HG03103 (cell line): ENCODE measurements around the gene RYR1.

ENCODE experiments used
- ATAC-seq: cut with Tn5 transposase; IDR thresholded peaks from one replicate; pipeline ENCODE4 v1.9.1; 2021; ENCODE audit warnings: low read depth; ENCODE audit not compliant: unreplicated experiment

The RYR1 gene

DNA sequence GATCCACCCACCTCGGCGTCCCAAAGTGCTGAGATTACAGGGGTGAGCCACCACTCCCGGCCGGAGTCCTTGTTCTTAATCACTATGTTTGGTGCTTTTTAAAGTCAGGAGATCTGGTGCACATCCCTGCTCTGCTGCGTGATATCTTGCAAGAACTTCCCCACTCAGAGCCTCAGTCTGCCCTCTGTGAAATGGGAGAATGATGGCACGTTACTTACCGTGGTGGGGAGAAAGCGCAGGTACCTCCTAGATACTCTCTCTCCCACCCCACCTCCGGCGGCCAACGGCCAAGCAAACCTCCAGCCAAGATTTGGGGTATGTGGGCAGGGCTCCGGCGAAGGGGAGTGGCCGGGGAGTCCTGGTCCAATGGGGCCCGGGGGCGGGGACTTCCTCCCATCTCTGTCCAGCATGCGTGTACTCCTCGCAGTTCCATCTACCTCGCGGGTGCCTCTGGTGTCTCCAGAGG lies at the start of gene RYR1:
Gene RYR1, plus strand, starts transcription at position 424 of the 466 bp plus-strand sequence. CDS start 139 bp downstream, outside the sequence.
- no peak for ATAC-seq

DNA sequence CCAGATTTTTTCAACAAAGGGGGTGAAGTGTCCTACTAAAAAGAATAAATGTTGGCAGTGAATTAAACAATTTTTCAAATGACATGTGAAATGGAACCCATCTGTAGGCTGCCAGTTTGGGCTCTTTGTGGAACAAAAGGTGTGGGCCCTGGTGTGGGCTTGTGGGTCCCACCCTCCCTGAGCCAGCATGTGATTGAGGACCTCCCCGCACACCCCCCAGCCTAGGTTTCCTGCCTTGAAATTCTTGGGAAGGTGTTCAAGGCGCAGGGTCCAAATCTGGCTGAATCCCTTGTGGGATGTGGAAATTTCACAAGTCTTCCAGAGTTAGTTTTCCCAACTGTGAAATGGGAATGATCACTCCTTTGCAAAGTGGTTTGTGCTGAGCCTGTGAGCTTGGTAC lies 49.7 kb upstream of the RYR1 start:
- ATAC-seq = no peak

DNA sequence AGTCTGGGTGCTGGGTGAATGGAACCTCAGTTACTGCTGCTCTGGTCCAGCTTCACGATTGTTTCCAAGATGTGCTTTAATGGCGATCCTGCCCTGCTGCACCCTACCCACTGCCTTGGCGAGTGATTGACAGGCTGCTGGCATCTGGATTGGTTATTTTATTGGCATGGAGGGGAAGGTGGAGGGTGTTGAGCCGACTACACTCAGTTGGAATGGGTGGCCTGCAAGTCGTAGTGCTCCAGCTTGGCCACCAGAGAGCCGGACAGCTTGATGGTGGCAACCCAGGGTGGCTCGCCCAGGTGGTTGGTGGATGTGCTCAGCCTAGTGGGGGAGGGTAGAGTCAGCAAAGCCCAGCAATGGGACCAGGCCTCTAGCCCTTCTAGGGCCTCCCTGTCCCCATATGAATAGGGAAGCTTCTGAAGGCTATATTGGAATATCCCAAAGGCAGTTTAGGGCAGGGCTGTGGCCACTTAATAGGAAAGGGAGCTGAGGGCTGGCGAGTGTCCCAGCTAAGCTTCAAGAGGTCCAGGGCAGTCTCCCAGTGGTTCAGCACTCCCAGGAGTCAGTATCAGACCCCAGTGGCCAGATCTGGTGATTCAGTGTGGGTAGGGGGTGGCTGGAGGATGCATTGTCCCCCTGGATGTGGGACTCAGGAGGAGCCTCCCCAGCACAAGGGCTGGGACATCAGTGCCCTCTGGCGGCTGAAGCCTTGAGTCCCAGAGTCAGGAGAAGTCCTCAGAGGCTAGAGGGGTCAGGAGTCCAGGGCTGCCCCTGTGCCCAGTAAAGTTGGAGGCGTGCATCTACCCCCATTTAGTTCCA lies 49.1 kb upstream of the RYR1 start:
- ATAC-seq = no peak

DNA sequence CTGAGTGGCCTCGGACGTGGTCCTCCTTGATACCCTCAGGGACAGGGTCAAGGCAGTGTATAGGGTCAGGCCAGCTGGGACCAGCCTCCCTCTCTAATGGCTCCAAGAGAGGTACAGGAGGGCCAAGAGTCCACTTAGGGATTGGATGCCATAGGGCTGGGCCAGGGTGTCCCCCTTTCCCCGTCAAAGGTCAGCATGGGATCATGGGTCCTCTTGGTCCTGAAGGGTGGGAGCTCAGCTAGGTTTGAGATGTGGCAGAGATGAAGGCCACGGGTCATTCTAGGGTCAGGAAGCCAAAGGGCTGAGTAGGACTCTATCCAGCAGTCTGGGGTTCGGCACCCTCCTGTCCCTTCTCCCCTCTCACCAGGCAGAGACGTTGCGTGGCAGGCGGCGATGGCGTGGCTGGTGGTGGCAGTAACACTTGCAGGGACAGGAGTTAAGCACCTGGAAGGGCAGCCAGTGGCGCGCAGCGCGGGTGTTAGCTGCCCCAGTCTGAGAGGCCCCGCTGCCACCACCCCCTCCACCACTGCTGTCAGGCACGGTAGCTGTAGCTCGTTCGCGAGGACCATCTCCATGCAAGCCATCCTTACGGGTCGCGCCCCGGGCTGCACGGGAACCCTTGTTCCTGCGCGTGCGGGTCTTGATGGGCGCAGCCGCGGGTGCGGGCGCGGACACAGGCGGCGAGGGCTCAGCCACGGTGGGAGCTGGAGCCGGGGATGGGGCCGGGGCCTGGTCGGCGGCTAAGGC lies 48.3 kb upstream of the RYR1 start:
- ATAC-seq = no peak

DNA sequence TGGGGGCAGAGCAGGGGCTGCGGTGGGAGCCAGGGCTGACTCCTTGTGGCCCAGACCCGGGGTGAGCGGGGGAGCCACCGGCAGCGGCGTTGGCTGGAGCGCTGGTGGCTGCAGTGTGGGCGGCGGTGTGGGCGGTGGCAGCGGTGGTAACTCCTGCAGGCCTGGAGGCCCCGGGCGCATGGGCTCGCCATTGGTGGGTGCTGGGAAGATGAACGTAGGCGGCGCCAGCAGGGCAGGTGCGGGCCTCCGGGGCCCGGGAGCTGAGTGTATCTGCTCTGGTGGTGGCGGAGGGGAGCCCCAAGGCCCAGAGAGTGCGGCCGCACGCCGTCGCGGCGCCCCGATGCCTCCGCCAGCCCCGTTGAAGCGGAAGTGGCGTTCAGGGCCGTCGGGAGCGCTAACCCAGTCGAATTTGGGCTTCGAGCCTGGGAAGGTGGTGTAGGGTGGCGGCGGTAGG lies 47.7 kb upstream of the RYR1 start:
- no peak for ATAC-seq

DNA sequence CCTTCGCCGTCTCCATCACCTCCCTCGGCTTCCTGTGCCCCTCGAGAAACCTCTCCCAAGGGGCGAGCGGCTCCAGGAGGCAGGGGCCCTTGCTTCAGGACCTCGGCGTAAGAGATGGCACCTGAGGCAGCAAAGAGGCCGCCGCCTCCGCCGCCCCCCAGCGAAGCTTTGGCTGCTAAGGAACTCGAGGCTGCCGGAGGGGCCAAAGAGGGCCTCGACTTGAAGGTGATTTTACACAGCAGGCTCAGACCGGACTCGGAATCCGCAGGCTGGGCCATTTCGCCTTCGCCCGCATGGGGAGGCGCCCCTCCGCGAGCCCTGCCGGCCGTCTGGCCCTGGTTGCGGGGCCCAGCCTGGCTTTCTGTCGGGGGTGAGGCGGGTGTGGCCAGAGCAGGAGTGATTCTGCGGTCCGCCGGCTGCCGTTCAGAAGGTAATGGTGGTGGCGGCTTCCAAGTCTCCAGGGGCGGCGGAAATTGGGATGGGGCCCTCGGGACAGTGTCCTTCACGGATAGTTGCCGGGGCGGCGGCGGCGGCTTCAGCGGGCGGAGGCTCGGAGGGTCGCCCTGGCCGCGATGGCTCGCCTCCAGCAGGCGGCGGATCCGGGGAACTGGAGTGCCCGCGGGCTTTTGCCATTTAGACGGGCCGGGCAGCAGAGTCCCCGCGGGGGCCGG lies 47.1 kb upstream of the RYR1 start:
- ATAC-seq = no peak

DNA sequence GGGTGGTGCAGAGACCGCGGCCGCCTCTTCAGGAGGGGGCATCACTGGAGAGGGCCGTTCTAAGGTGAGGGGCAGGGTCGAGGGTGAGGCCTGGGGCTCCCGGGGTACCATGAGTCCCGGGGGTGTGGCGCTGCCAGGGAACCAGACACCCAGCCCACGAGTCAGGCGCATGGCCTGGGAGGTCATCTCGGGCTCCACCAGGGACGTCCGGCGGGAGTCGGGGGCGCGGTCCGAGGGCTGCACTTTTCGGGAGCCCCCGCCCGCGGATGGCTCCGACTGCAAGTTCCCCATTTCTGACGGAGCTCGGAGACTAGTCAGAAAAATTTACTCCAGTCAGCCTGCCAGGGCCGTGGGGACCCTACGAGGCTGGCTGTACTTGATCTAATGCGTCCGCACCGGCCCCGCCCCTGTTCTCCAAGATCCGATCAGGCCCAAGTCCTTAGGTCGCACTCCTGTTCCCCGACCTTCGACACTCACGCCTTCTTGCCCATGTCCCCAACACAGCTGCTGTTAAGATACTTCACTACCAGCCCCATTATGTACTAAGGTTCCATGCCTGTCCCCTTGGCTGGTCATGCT lies 46.4 kb upstream of the RYR1 start:
- no peak for ATAC-seq

DNA sequence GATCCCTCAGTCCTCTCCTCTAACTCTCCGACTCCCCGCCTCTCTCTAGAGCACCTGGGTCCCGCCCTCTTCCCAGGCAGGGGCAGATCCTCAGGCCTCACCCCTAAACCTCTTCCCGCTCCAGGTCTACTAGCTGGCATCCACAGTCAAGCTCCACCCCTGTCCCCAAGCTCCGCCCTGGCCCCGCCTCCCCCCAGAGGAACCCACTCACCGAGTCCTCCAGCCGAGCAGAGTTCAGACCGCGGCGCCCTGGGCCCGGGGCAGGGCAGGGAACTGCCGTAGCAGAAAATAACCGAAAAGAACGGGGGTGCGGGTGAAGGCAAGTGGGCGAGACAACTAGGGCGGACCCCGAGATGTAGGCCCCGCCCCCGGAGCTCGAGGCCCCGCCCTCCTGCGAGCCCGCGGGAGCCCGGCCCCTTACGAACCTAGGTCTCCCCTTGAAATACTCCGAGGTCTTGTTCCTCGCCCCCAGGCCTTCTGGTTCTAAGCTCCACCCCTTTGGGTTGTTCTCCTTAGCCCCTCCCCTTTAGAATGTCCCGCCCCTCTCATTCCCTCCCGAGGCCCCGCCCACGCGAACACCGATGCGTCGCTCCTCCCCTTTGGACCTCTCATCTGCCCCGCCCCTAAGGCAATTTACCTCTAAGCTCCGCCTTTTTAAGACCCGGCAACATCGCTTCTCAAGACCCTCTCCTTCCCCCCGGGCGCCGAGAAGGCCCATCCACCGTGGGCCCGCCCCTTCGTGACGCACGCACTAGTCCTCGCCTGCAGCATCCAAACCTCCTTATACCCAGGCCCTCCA lies 45.7 kb upstream of the RYR1 start, which contains the start of gene GGN:
Gene GGN, minus strand, starts transcription at position 485 of the 799 bp plus-strand sequence. CDS start 773 bp downstream, outside the sequence.
- ATAC-seq = no peak

DNA sequence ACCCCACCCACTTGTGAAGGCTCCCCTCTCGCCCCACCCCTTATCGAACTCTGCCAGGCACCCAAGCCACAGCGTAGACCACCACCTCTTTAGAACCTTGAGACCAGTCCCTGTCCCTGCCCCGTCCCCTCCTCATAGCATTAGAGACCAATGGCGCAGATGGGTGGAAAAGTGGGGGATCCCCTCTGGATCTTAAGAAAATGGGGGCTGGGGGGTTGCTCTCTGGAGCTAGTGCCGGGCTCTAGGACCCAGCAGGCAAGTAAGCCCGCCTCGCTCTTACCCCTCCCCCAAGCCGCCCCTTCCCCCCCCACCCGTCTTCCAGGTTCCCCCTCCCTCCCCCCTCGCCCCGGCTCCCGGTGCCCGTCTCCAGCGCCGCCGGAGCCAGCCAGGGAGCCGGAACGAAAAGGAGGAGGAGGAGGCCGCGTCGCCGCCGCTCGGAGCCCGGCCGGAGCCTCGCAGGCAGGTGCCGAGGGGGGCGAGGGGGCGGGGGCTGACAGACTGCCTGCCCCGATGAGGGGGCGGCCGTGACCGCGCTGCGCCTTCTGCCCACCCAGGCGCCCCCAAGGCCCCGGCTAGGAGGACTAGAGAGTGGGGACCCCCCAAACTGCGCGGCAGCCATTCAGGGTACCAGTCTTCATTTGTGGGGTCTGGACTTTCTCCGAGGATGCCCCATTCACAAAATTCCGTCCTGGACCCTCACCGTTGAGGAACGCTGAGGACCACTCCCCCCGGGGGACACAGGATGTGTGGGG lies 45.0 kb upstream of the RYR1 start, which contains the start of gene SPRED3:
Gene SPRED3, plus strand, starts transcription at position 349 of the 752 bp plus-strand sequence. CDS start 1,606 bp downstream, outside the sequence.
- ATAC-seq = no peak

DNA sequence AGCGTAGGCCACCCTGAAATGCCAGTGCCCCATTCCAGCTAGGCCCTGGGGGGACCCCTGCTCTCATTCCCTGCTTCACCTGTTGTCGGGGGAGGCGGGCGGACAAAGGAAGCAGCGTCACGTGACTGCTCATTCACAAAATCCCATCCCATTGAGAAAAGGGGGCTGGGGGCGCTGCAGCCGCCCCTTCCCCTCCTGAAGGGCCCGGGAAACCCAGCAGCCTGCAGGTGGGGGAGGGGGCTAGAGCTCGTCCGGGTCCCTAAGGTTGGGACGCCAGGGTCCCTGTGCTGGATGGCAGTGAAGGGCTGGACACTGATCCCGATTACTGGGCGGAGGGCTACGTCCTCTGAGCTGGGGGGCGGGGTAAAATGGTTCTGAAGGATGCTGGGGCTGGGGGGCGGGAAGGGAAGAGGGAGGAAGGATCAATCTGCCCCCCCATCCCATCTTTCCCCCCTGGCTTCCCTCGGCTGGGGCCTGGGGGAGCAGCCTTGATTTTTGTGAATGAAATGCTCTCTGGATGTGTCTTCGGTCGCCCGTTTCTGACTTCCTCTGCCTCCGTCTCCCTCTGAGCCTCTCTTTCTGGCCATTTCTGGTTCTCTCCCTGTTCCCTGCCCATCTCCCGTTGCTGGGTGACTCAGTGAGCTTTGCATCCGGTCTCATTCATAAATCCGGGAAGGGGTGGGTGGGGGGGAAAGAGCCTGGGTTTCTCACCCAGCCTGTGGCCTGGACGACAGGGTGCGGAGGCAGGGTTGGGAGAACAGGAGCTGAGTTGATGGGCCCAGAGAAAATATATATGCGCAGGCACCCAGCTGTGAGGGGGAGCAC lies 44.2 kb upstream of the RYR1 start:
- no peak for ATAC-seq

DNA sequence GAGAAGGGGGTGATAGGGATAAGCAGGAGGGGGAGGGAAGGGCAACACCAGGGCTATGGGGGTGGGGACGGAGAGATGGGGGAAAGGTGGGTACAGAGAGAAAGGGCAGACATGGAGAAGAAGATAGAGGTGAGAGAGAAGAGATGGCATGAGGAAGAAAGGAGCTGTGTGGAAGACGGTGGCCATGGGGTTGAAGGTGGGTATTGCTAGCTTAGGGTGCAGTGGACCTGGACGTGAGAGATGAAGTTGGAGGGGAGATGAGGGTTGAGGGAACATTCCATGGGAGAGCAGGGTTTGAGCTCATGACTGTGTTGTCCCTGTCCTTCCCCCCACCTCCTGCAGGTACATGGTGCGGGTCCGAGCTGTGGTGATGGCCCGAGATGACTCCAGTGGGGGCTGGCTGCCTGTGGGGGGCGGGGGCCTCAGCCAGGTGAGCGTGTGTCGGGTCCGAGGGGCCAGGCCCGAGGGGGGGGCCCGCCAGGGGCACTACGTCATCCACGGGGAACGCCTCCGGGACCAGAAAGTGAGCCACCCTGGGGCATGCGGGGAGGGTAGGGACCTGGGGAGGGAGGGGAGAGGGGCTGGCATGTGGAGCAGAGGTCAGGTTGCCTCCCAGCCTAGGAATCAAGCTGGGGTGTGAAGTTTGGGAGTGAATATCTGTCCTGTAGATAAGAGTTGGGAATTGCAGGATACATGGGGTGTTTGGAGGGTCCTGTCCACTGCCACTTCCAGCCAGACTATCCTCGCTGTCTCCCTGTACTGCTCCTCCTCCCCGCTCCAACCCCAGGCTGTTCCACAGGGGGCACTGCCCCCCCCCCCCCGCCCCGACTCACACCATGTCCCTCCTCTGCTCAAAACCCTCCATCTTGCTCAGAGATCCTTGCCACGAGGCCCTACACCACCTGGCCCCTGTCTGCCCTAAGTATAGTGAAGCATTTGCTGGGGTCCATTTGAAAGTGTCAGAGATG lies 43.2 kb upstream of the RYR1 start:
- no peak for ATAC-seq

DNA sequence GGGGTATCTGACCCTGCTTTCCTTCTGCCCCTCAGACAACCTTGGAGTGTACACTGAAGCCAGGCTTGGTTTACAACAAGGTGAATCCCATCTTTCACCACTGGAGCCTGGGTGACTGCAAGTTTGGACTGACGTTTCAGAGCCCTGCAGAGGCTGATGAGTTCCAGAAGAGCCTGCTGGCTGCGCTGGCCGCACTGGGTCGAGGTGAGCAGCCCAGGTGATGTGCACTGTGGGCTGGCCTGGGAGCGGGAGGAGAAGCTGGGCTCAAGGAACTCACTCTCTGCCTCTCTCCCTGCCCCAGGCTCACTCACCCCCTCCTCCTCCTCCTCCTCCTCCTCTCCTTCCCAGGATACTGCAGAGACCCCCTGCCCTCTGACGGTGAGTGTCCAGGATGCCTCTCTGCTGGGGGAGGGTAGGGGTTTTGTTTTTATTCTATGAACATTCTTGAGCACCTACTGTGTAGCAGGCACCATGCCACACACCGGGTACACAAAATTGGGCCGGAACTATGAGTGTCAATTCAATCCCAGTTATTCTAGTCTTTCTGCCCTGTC lies 41.5 kb upstream of the RYR1 start:
- ATAC-seq = no peak

DNA sequence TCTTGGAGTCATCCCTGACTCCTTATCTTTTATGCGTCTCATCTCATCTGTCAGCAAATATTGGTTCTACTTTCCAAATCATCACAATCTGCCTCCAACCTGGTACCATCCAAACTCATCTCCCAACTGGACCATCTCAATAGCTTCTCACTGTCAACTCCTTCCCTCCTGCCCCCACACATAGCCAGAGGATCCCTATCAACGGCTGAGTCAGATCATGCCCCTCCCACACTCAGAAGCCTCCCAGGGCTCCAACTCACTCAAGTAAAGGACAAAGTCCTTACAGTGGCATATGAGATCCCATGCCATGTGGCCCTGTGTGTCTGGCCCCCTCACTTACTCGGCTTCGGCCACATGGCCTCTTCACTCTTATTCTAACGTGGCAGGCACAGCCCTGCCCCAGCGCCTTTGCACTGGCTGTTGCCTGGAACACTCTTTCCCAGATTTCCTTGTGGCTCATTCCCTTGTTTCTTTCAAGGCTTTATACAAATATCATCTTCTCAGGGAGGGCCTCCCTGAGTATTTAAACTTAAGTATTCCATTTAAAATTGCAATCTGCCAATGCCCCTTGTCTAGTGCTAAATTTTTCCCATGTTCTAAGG lies 40.7 kb upstream of the RYR1 start:
- ATAC-seq = no peak

DNA sequence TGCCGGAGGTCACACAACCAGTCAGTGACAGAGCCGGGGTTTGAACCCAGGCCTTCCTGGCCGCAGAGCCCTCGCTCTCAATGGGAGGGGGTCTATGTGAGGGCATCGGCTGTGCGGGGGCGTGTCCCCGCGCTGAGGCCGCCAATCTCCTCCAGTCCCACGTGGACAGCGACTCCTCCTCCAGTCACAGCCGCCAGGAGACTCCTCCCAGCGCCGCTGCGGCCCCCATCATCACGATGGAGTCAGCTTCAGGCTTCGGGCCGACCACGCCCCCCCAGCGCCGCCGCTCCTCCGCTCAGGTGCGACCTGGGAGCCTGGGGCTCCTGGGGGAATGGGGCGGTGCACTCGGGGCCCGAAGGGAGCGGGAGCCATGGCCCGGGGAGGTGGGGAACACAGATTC lies 39.0 kb upstream of the RYR1 start:
- ATAC-seq = no peak

DNA sequence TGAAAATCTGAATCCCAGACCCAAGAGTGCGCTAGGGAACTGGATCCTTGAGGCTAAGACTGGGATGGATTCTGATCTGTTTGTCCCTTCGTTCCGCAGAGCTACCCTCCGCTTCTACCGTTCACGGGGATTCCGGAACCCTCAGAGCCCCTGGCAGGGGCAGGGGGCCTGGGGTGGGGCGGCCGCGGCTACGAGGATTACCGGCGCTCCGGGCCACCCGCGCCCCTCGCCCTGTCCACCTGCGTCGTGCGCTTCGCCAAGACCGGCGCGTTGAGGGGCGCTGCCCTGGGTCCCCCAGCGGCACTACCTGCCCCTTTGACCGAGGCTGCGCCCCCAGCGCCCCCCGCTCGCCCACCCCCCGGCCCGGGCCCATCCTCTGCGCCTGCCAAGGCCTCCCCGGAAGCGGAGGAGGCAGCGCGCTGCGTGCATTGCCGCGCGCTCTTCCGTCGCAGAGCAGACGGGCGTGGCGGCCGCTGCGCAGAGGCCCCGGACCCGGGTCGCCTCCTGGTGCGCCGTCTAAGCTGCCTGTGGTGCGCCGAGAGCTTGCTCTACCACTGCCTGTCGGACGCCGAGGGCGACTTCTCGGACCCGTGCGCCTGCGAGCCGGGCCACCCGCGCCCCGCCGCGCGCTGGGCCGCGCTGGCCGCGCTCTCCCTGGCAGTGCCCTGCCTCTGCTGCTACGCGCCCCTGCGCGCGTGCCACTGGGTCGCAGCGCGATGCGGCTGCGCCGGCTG lies 37.9 kb upstream of the RYR1 start:
- ATAC-seq = no peak

DNA sequence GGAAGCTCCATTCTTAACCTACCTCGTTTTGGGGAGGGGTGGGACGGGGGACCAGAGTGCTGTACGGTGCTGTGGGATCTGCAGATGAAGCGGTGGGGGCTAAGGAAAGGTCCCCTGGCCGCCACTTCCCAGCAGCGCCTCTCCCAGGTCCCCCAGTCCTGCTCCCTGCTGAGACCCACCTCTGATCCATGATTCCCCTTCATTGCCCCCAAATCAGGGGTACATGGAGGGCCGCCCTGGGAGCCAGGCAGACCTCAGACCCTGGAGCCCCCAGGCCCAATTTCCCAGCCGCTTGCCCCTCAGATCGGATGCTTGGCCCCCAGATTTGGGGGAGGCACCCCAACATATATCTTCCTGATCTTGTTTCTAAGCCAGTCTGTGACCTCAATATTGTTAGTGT lies 34.4 kb upstream of the RYR1 start:
- ATAC-seq = no peak
